ENCODE measurements around the gene PIK3C3.

The PIK3C3 gene

GRCh38 chr18:42068030-42068429 is 113.0 kb downstream of the PIK3C3 start:
- Histone ChIP-seq H3K27me3 (ENCODE audit: insufficient read depth, poor library complexity, severe bottlenecking) (no peaks in the 10 kb centered on the region), H3K27ac (ENCODE audit: poor library complexity, severe bottlenecking) (no peak overlapping the region), H3K4me3 (ENCODE audit: severe bottlenecking) (no peak overlapping the region), H3K9me3 (ENCODE audit: severe bottlenecking) (no peaks in the 10 kb centered on the region), H3K36me3 (ENCODE audit: low read depth) (peaks cover 50% of the 10 kb centered on the region), H3K4me1 (ENCODE audit: insufficient read depth, poor library complexity, severe bottlenecking) (peaks cover 5% of the 10 kb centered on the region)
- DNase-seq (ENCODE audit: low spot score) (no peak), ATAC-seq (ENCODE audit: low read depth) (no peak)
- TF ChIP-seq CTCF (IDR thresholded peaks at IDR 0.05; ENCODE audit: poor library complexity, severe bottlenecking), result no peak

- Histone ChIP-seq H3K4me1 (ENCODE audit: insufficient read depth, poor library complexity, severe bottlenecking) (no peaks in the 10 kb centered on the region), H3K27ac (ENCODE audit: poor library complexity, severe bottlenecking) (no peak overlapping the region), H3K9me3 (ENCODE audit: severe bottlenecking) (no peaks in the 10 kb centered on the region), H3K27me3 (ENCODE audit: insufficient read depth, poor library complexity, severe bottlenecking) (no peaks in the 10 kb centered on the region), H3K36me3 (ENCODE audit: low read depth) (peaks cover 50% of the 10 kb centered on the region), H3K4me3 (ENCODE audit: severe bottlenecking) (no peak overlapping the region)
- TF ChIP-seq CTCF (IDR thresholded peaks at IDR 0.05; ENCODE audit: poor library complexity, severe bottlenecking), result no peak
- ATAC-seq (ENCODE audit: low read depth) (0 out of 3 replicates have a peak, but pooled peaks have one; percentile 35), DNase-seq (ENCODE audit: low spot score) (no peak)
Measured at GRCh38 chr18:42069036-42069435, 114.0 kb downstream of the PIK3C3 start.

GRCh38 chr18:42072407-42072806 is 117.4 kb downstream of the PIK3C3 start:
- Histone ChIP-seq H3K36me3 (ENCODE audit: low read depth) (peaks cover 43% of the 10 kb centered on the region), H3K27me3 (ENCODE audit: insufficient read depth, poor library complexity, severe bottlenecking) (no peaks in the 10 kb centered on the region), H3K27ac (ENCODE audit: poor library complexity, severe bottlenecking) (no peak overlapping the region), H3K4me1 (ENCODE audit: insufficient read depth, poor library complexity, severe bottlenecking) (no peaks in the 10 kb centered on the region), H3K9me3 (ENCODE audit: severe bottlenecking) (no peaks in the 10 kb centered on the region), H3K4me3 (ENCODE audit: severe bottlenecking) (no peak overlapping the region)
- peak; percentile 7 for TF ChIP-seq CTCF (IDR thresholded peaks at IDR 0.05; ENCODE audit: poor library complexity, severe bottlenecking)
- DNase-seq (ENCODE audit: low spot score) (no peak), ATAC-seq (ENCODE audit: low read depth) (no peak)

- Histone ChIP-seq H3K27me3 (ENCODE audit: insufficient read depth, poor library complexity, severe bottlenecking) (no peaks in the 10 kb centered on the region), H3K27ac (ENCODE audit: poor library complexity, severe bottlenecking) (no peak overlapping the region), H3K4me1 (ENCODE audit: insufficient read depth, poor library complexity, severe bottlenecking) (no peaks in the 10 kb centered on the region), H3K4me3 (ENCODE audit: severe bottlenecking) (no peak overlapping the region), H3K9me3 (ENCODE audit: severe bottlenecking) (no peaks in the 10 kb centered on the region), H3K36me3 (ENCODE audit: low read depth) (peaks cover 27% of the 10 kb centered on the region)
- TF ChIP-seq CTCF (IDR thresholded peaks at IDR 0.05; ENCODE audit: poor library complexity, severe bottlenecking), result no peak
- DNase-seq (ENCODE audit: low spot score) (no peak), ATAC-seq (ENCODE audit: low read depth) (no peak)
Measured at GRCh38 chr18:42074704-42075103, 119.7 kb downstream of the PIK3C3 start.

- no peak for TF ChIP-seq CTCF (IDR thresholded peaks at IDR 0.05; ENCODE audit: poor library complexity, severe bottlenecking)
Measured at GRCh38 chr18:42078711-42079110, 123.7 kb downstream of the PIK3C3 start.

More at GRCh38 chr18:42078711-42079110, 123.7 kb downstream of the PIK3C3 start:
- Histone ChIP-seq H3K36me3 (ENCODE audit: low read depth) (peaks cover 39% of the 10 kb centered on the region), H3K27ac (ENCODE audit: poor library complexity, severe bottlenecking) (no peak overlapping the region), H3K9me3 (ENCODE audit: severe bottlenecking) (no peaks in the 10 kb centered on the region), H3K4me3 (ENCODE audit: severe bottlenecking) (no peak overlapping the region), H3K27me3 (ENCODE audit: insufficient read depth, poor library complexity, severe bottlenecking) (no peaks in the 10 kb centered on the region), H3K4me1 (ENCODE audit: insufficient read depth, poor library complexity, severe bottlenecking) (no peaks in the 10 kb centered on the region)
- DNase-seq (ENCODE audit: low spot score), result no peak
- ATAC-seq (ENCODE audit: low read depth), result no peak

All from RWPE2 (cell line).